GM23338 (cell line): ENCODE results near the gene IFT74. TPM values are rescaled to one million over a fixed set of nuclear protein-coding genes. Genes with fewer than 3 reads are reported as not detected.

Experiments
- ATAC-seq: fragments of 200-7000 bp; cut with Tn5 transposase; 3 replicates; pipeline ENCODE4 v1.9.1; 2020
- DNase-seq: peaks from one replicate; pipeline ENCODE4 v3.0.0-alpha.2; 2015; ENCODE audit warnings: low spot score
- H2AFZ ChIP-seq: fragments of 200-600 bp; sonication (generic); 2 replicates; pipeline ENCODE4 v1.8.0; 2016; ENCODE audit warnings: antibody characterized with exemption, mild to moderate bottlenecking, moderate library complexity
- H3F3A ChIP-seq: fragments of 200-600 bp; sonication (generic); replicated peaks from 2 replicates; pipeline ENCODE4 v1.8.0; 2017; ENCODE audit warnings: antibody characterized with exemption, mixed run types, low read depth
- H3K27ac ChIP-seq: fragments of 200-600 bp; sonication (generic); 2 replicates; pipeline ENCODE4 v1.6.1; 2016; ENCODE audit warnings: low read depth
- H3K27me3 ChIP-seq: fragments of 200-600 bp; sonication (generic); 2 replicates; pipeline ENCODE4 v1.8.0; 2016; ENCODE audit warnings: mild to moderate bottlenecking, mixed run types, moderate library complexity; ENCODE audit not compliant: insufficient read depth
- H3K36me3 ChIP-seq: fragments of 200-600 bp; sonication (generic); 2 replicates; pipeline ENCODE4 v1.8.0; 2016; ENCODE audit warnings: mild to moderate bottlenecking; ENCODE audit not compliant: insufficient read depth
- H3K4me1 ChIP-seq: fragments of 200-600 bp; sonication (generic); 2 replicates; pipeline ENCODE4 v1.8.0; 2016; ENCODE audit warnings: mild to moderate bottlenecking, moderate library complexity; ENCODE audit not compliant: insufficient read depth
- H3K4me2 ChIP-seq: fragments of 200-600 bp; sonication (generic); 2 replicates; pipeline ENCODE4 v1.7.1; 2017; ENCODE audit warnings: mixed run types
- H3K4me3 ChIP-seq: fragments of 200-600 bp; sonication (generic); 2 replicates; pipeline ENCODE4 v1.6.1; 2016; ENCODE audit warnings: mixed run types
- H3K79me2 ChIP-seq: fragments of 200-600 bp; sonication (generic); replicated peaks from 2 replicates; pipeline ENCODE4 v1.8.0; 2017; ENCODE audit warnings: mild to moderate bottlenecking; ENCODE audit not compliant: insufficient read depth
- H3K9me2 ChIP-seq: fragments of 200-600 bp; sonication (generic); 2 replicates; pipeline ENCODE4 v1.8.0; 2017; ENCODE audit not compliant: insufficient read depth
- H4K20me1 ChIP-seq: fragments of 200-600 bp; sonication (generic); replicated peaks from 2 replicates; pipeline ENCODE4 v1.8.0; 2017; ENCODE audit warnings: mild to moderate bottlenecking; ENCODE audit not compliant: insufficient read depth
- H3K27ac Mint-ChIP-seq: 2 replicates; pipeline ENCODE4 v1.8.0; 2020; ENCODE audit warnings: inconsistent platforms, mild to moderate bottlenecking, moderate library complexity, mixed read lengths
- H3K27me3 Mint-ChIP-seq: 3 replicates; pipeline ENCODE4 v1.8.0; 2022; ENCODE audit warnings: low read depth, mild to moderate bottlenecking, moderate library complexity, mixed read lengths, inconsistent platforms; ENCODE audit not compliant: insufficient read depth, poor library complexity
- H3K36me3 Mint-ChIP-seq: 3 replicates; pipeline ENCODE4 v1.8.0; 2021; ENCODE audit warnings: low read depth, mild to moderate bottlenecking, inconsistent platforms, moderate library complexity, mixed read lengths
- H3K4me1 Mint-ChIP-seq: 3 replicates; pipeline ENCODE4 v1.8.0; 2020; ENCODE audit warnings: mild to moderate bottlenecking, inconsistent platforms, mixed read lengths
- H3K4me3 Mint-ChIP-seq: 3 replicates; pipeline ENCODE4 v1.8.0; 2021; ENCODE audit warnings: moderate library complexity, mild to moderate bottlenecking, inconsistent platforms, mixed read lengths
- H3K9me3 Mint-ChIP-seq: 3 replicates; pipeline ENCODE4 v1.8.0; 2020; ENCODE audit warnings: moderate library complexity, mild to moderate bottlenecking, inconsistent platforms, mixed read lengths
- CREB1 ChIP-seq: fragments of 250-450 bp; sonication (Bioruptor Pico); IDR thresholded peaks from 2 replicates; pipeline ENCODE4 v1.5.0; 2020; ENCODE audit warnings: low read depth, mild to moderate bottlenecking, moderate library complexity
- CTCF ChIP-seq, 2 experiments: fragments of 200-600 bp in 1 of 2; sonication (generic) in 1 of 2; conservative IDR thresholded peaks; 2 replicates each; pipeline versions ENCODE4 v1.5.1 to v1.6.1; 2016 to 2017; ENCODE audit warnings: antibody characterized with exemption in 2 of 2, low read depth in 2 of 2, mild to moderate bottlenecking in 2 of 2, moderate library complexity in 1 of 2
- ETS1 ChIP-seq: IDR thresholded peaks from 2 replicates; pipeline ENCODE4 v1.6.1; 2016; ENCODE audit warnings: antibody characterized with exemption
- EZH2 ChIP-seq: fragments of 200-600 bp; sonication (generic); IDR thresholded peaks from one replicate; pipeline ENCODE4 v1.8.0; 2017; ENCODE audit warnings: antibody characterized with exemption, mild to moderate bottlenecking, low read depth; ENCODE audit not compliant: unreplicated experiment
- EZH2phosphoT487 ChIP-seq: fragments of 200-600 bp; sonication (generic); IDR thresholded peaks from one replicate; pipeline ENCODE4 v1.8.1; 2018; ENCODE audit warnings: antibody characterized with exemption; ENCODE audit not compliant: unreplicated experiment
- JUNB ChIP-seq: IDR thresholded peaks from one replicate; pipeline ENCODE4 v1.6.1; 2016; ENCODE audit warnings: antibody characterized with exemption; ENCODE audit not compliant: unreplicated experiment
- NANOG ChIP-seq: IDR thresholded peaks from 2 replicates; pipeline ENCODE4 v1.6.1; 2016; ENCODE audit warnings: antibody characterized with exemption, borderline replicate concordance
- POLR2AphosphoS5 ChIP-seq: IDR thresholded peaks from 2 replicates; pipeline ENCODE4 v1.6.1; 2016; ENCODE audit warnings: antibody characterized with exemption, low read depth
- REST ChIP-seq: IDR thresholded peaks from one replicate; pipeline ENCODE4 v1.6.1; 2018; ENCODE audit warnings: antibody characterized with exemption; ENCODE audit not compliant: unreplicated experiment
- STAT1 ChIP-seq: IDR thresholded peaks from one replicate; pipeline ENCODE4 v1.6.1; 2016; ENCODE audit warnings: antibody characterized with exemption; ENCODE audit not compliant: unreplicated experiment
- ZNF331 ChIP-seq: fragments of 250-450 bp; sonication (Bioruptor Pico); IDR thresholded peaks from 2 replicates; pipeline ENCODE4 v1.5.0; 2020; ENCODE audit warnings: low read depth, mild to moderate bottlenecking, moderate library complexity
- polyA plus RNA-seq: library from polyadenylated mRNA; unstranded; fragments of >200 nt; fragmentation: Nextera tagmentation; extraction: Ambion mirVana; gene quantifications from 2 replicates; pipeline ENCODE4 v1.2.1, GENCODE V29; 2016
- total RNA-seq: library from RNA; depleted of rRNA; stranded (reverse); fragments of >200 nt; shearing (Covaris generic); gene quantifications from 2 replicates; pipeline ENCODE4 v1.2.3, GENCODE V29; 2014

IFT74 gene
- total and polyA plus RNA-seq, 2 experiments from 2014 or later = 14.6 to 30.0 TPM

- no peak for DNase-seq
- no peak overlapping the region for H3K4me3 Mint-ChIP-seq
- Histone ChIP-seq H3K9me2 (no peaks in the 10 kb centered on the region), H3K4me2 (no peak overlapping the region), H3K4me3 (no peak overlapping the region), H3K36me3 (no peaks in the 10 kb centered on the region; the same call in 1 of the 2 replicates), H3K79me2 (no peaks in the 10 kb centered on the region), H3K27ac (no peak overlapping the region), H3K27me3 (no peaks in the 10 kb centered on the region), H3F3A (no peaks in the 10 kb centered on the region), H4K20me1 (0 out of 2 replicates have a peak, but pooled peaks cover 3% of the 10 kb centered on the region), H2AFZ (no peak overlapping the region), H3K4me1 (no peaks in the 10 kb centered on the region)
- peaks cover 2% of the 10 kb centered on the region for H3K27me3 Mint-ChIP-seq
- no peak for TF ChIP-seq ETS1
- TF ChIP-seq CREB1 = no peak
- no peak for TF ChIP-seq JUNB
- no peak for TF ChIP-seq EZH2
- TF ChIP-seq REST = no peak
- no peak for TF ChIP-seq EZH2phosphoT487
- no peak for TF ChIP-seq POLR2AphosphoS5
- H3K9me3 Mint-ChIP-seq = no peaks in the 10 kb centered on the region
- no peaks in the 10 kb centered on the region for H3K4me1 Mint-ChIP-seq
- H3K27ac Mint-ChIP-seq = no peak overlapping the region; the same call in 1 of the 2 replicates
- H3K36me3 Mint-ChIP-seq = no peaks in the 10 kb centered on the region
- ATAC-seq = no peak
These were observed 87.0 kb downstream of the IFT74 start for GRCh38 chr9:27043176-27043575.

- no peak overlapping the region for H2AFZ ChIP-seq
- H3K4me1 ChIP-seq = no peaks in the 10 kb centered on the region
- Mint-ChIP-seq H3K36me3 (no peaks in the 10 kb centered on the region), H3K9me3 (no peaks in the 10 kb centered on the region), H3K4me1 (no peaks in the 10 kb centered on the region), H3K27ac (no peak overlapping the region), H3K27me3 (peaks cover 2% of the 10 kb centered on the region), H3K4me3 (no peak overlapping the region)
- no peaks in the 10 kb centered on the region for H3K79me2 ChIP-seq
- H3K36me3 ChIP-seq = no peaks in the 10 kb centered on the region; the same call in 1 of the 2 replicates
- H3K9me2 ChIP-seq = no peaks in the 10 kb centered on the region
- H4K20me1 ChIP-seq = no peaks in the 10 kb centered on the region
- DNase-seq (no peak), ATAC-seq (no peak)
- no peak overlapping the region for H3K4me3 ChIP-seq
- H3K27me3 ChIP-seq = no peaks in the 10 kb centered on the region
- no peak overlapping the region for H3K4me2 ChIP-seq
- H3F3A ChIP-seq = no peaks in the 10 kb centered on the region
- H3K27ac ChIP-seq = no peak overlapping the region
- TF ChIP-seq CTCF (conservative IDR thresholded peaks at IDR 0.05; ENCODE audit: low read depth in 2 of 2) (no peak), NANOG (no peak), JUNB (no peak), CREB1 (no peak), ZNF331 (CRISPR knock-in tag) (no peak), STAT1 (no peak), POLR2AphosphoS5 (no peak), ETS1 (no peak)
These were observed 90.9 kb downstream of the IFT74 start for GRCh38 chr9:27047136-27047535.
